Spleen (tissue), 11 donors: ENCODE data around the gene EPHA7. TPM values are rescaled to one million over a fixed set of nuclear protein-coding genes. Genes with fewer than 3 reads are reported as not detected.

Experiments used
- DNase-seq: peaks from one replicate; pipeline ENCODE4 v3.0.0-alpha.2; 2020
- H3K27ac ChIP-seq, 8 donors: fragments of 200-600 bp; sonication (generic) in 7 of 8; 1 replicate in 4 of 8; 2 replicates in 4 of 8; pipeline versions ENCODE4 v1.5.0 to v1.8.0; 2016 to 2021; ENCODE audit warnings: inconsistent platforms in 4 of 8, mild to moderate bottlenecking in 4 of 8, moderate library complexity in 1 of 8
- H3K27me3 ChIP-seq, 7 donors: fragments of 200-600 bp; sonication (generic) in 6 of 7; replicated peaks in 1 of 7; 1 replicate in 4 of 7; 2 replicates in 3 of 7; pipeline versions ENCODE4 v1.5.0 to v1.8.0; 2016 to 2021; ENCODE audit warnings: inconsistent platforms in 3 of 7, mild to moderate bottlenecking in 1 of 7
- H3K36me3 ChIP-seq, 6 donors: fragments of 200-600 bp; sonication (generic) in 5 of 6; 1 replicate in 4 of 6; 2 replicates in 2 of 6; pipeline versions ENCODE4 v1.5.0 to v1.8.0; 2016 to 2021; ENCODE audit warnings: inconsistent platforms in 2 of 6
- H3K4me1 ChIP-seq, 6 donors: fragments of 200-600 bp; sonication (generic) in 5 of 6; 1 replicate in 3 of 6; 2 replicates in 3 of 6; pipeline versions ENCODE4 v1.5.0 to v1.8.0; 2016 to 2021; ENCODE audit warnings: inconsistent platforms in 3 of 6
- H3K4me3 ChIP-seq, 8 donors: fragments of 200-600 bp; sonication (generic) in 7 of 8; 1 replicate in 4 of 8; 2 replicates in 4 of 8; pipeline versions ENCODE4 v1.5.0 to v1.8.0; 2016 to 2021; ENCODE audit warnings: inconsistent platforms in 4 of 8, mild to moderate bottlenecking in 4 of 8, moderate library complexity in 2 of 8
- H3K9me3 ChIP-seq, 8 donors: fragments of 200-600 bp; sonication (generic) in 7 of 8; 1 replicate in 4 of 8; 2 replicates in 4 of 8; pipeline versions ENCODE4 v1.5.0 to v1.8.0; 2016 to 2021; ENCODE audit warnings: inconsistent platforms in 4 of 8
- POLR2A ChIP-seq, 3 donors: fragments of 450-650 bp; IDR thresholded peaks; one replicate each; pipeline ENCODE4 v1.5.1; 2017; ENCODE audit warnings: antibody characterized with exemption in 3 of 3, mild to moderate bottlenecking in 1 of 3
- POLR2AphosphoS5 ChIP-seq, 3 donors: sonication (generic); formaldehyde crosslinking; IDR thresholded peaks; one replicate each; pipeline ENCODE4 v1.5.1; 2017; ENCODE audit warnings: antibody characterized with exemption in 3 of 3
- WGBS, 5 donors: extraction: QIAGEN DNeasy Blood & Tissue Kit in 3 of 5; methylation state at CpG; one replicate each; pipeline versions ENCODE4 v1.1.5 to v1.1.7; 2013 to 2018; 5-methylcytosine and 5-hydroxymethylcytosine counted together
- intact Hi-C: fragments of 100-400 bp; cut with DNase I; formaldehyde crosslinking; loops from one replicate; pipeline ENCODE4 v1.15.0; 2023; ENCODE audit warnings: low total_unique reads
- polyA plus RNA-seq, 3 donors: library from polyadenylated mRNA; stranded (reverse); fragments of 200-250 nt; gene quantifications; one replicate each; pipeline ENCODE4 v1.2.1, GENCODE V29; 2013
- total RNA-seq, 7 donors: library from RNA; depleted of rRNA in 3 of 7; stranded (reverse); fragments of >200 nt in 3 of 7; fragmentation: NEBNext Ultra II Directional in 4 of 7; extraction: Animal tissue kit (Norgen Biotek cat#: 25700) in 4 of 7; gene quantifications; one replicate each; pipeline versions ENCODE4 v1.1.0 to v1.2.1, GENCODE V29; 2016 to 2021
- TF ChIP-seq, protein P1 (sequence below), 11 experiments: fragments of 200-600 bp in 7 of 11; fragments of 450-650 bp in 4 of 11; sonication (generic) in 4 of 11; IDR thresholded peaks in 8 of 11; conservative IDR thresholded peaks in 3 of 11; 1 replicate in 7 of 11; 2 replicates in 4 of 11; pipeline versions ENCODE4 v1.4.0 to v1.8.0; 2016 to 2021; ENCODE audit warnings: antibody characterized with exemption in 11 of 11, inconsistent platforms in 4 of 11, mild to moderate bottlenecking in 1 of 11
- donor health status: healthy with polysubstance abuse.
- donor health status: DM: no; HTN: no; CAD: no; lungs with moderate emphysema.
- donor health status: DM: no; HTN: no; CAD: no.
- donor health status: Bipolar disorder and iron deficiency.
- donor health status: healthy.
- donor health status: DM: no; HTN: no; CAD: no.
- donor health status: DM: yes; HTN: yes; CAD: no.

EPHA7 gene
- total and polyA plus RNA-seq, 10 donors: 0.78 to 28.8 (median 12.5) TPM

DNA sequence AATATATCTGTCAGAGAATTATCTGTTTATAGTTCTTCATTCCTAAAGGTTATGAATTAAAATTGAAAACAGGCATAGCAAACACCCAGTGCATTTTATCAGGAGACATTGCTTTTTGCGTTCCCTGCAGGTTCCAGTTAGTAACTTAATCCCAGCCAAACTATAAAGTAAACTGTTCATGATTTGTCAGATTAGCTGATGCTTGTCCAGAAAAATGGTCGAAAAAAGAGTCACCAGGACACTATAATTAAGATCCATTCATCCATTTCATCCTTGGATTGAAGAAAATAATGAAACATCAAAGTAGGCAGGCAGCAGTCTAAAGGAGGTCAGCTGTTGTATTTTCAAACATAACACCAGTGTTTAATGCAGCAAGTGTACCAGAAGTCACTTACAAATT is 75.9 kb downstream of the EPHA7 start:
- intact Hi-C loops: no loop called here
- Histone ChIP-seq H3K9me3 (no peaks in the 10 kb centered on the region), H3K27me3 (no peaks in the 10 kb centered on the region), H3K27ac (no peak overlapping the region), H3K36me3 (no peaks in the 10 kb centered on the region), H3K4me1 (no peaks in the 10 kb centered on the region), H3K4me3 (no peak overlapping the region)
- WGBS, 5 donors: 59 to 79% (median 68%) methylated on average over 2 of the region's 2 CpGs
- no peak for DNase-seq
- TF ChIP-seq, protein P1, sequence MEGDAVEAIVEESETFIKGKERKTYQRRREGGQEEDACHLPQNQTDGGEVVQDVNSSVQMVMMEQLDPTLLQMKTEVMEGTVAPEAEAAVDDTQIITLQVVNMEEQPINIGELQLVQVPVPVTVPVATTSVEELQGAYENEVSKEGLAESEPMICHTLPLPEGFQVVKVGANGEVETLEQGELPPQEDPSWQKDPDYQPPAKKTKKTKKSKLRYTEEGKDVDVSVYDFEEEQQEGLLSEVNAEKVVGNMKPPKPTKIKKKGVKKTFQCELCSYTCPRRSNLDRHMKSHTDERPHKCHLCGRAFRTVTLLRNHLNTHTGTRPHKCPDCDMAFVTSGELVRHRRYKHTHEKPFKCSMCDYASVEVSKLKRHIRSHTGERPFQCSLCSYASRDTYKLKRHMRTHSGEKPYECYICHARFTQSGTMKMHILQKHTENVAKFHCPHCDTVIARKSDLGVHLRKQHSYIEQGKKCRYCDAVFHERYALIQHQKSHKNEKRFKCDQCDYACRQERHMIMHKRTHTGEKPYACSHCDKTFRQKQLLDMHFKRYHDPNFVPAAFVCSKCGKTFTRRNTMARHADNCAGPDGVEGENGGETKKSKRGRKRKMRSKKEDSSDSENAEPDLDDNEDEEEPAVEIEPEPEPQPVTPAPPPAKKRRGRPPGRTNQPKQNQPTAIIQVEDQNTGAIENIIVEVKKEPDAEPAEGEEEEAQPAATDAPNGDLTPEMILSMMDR (IDR thresholded peaks at IDR 0.05 in 8 of 11, conservative IDR thresholded peaks at IDR 0.05 in 3 of 11): no peak
- no peak for TF ChIP-seq POLR2AphosphoS5 (IDR thresholded peaks at IDR 0.05)
- TF ChIP-seq POLR2A (IDR thresholded peaks at IDR 0.05): no peak

- DNase-seq: no peak
- Histone ChIP-seq H3K9me3 (no peaks in the 10 kb centered on the region), H3K27me3 (no peaks in the 10 kb centered on the region), H3K27ac (no peak overlapping the region), H3K4me3 (no peak overlapping the region), H3K4me1 (no peaks in the 10 kb centered on the region), H3K36me3 (no peaks in the 10 kb centered on the region)
- no peak for TF ChIP-seq POLR2A (IDR thresholded peaks at IDR 0.05)
- TF ChIP-seq, protein P1 (IDR thresholded peaks at IDR 0.05 in 8 of 11, conservative IDR thresholded peaks at IDR 0.05 in 3 of 11): no peak
- TF ChIP-seq POLR2AphosphoS5 (IDR thresholded peaks at IDR 0.05): no peak
- intact Hi-C loops: no loop called here
- WGBS, 5 donors: 39 to 86% (median 82%) methylated on average over 1 of the region's 1 CpG
These were observed 77.3 kb downstream of the EPHA7 start for GRCh38 chr6:93341900-93342613.

- intact Hi-C loops: no loop called here
- 45 to 59% (median 49%) methylated on average over 2 of the region's 2 CpGs for WGBS, 5 donors
- Histone ChIP-seq H3K4me3 (no peak overlapping the region), H3K9me3 (peaks cover 0 to 8% (median 0%) of the 10 kb centered on the region in 8 donors), H3K4me1 (no peaks in the 10 kb centered on the region), H3K36me3 (no peaks in the 10 kb centered on the region), H3K27me3 (no peaks in the 10 kb centered on the region), H3K27ac (no peak overlapping the region)
- no peak for TF ChIP-seq POLR2AphosphoS5 (IDR thresholded peaks at IDR 0.05)
- no peak for TF ChIP-seq POLR2A (IDR thresholded peaks at IDR 0.05)
- TF ChIP-seq, protein P1 (IDR thresholded peaks at IDR 0.05 in 8 of 11, conservative IDR thresholded peaks at IDR 0.05 in 3 of 11): no peak
- no peak for DNase-seq
These were observed 81.5 kb downstream of the EPHA7 start for GRCh38 chr6:93337772-93338394.

DNA sequence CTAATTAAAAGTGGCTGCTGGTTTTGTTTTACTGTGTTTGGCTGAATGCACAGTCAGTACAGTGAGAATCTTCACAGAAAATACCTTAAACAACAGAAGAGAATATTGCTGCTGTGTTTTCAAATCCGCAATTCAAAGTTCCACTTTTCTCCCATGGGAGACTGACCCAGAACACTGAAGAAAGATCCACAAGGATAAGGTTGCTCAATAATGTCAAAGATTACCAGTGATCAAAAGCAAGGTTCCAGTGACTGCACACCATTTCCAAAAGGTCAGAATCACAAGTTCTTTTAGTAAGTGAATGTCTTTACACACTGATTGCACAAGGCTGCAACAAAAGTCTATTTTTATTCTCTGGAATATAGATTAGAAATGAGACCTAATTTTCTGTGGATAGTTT is 82.3 kb downstream of the EPHA7 start:
- no peak overlapping the region for H3K27ac ChIP-seq
- intact Hi-C loops: no loop called here
- no peaks in the 10 kb centered on the region for H3K27me3 ChIP-seq
- no peaks in the 10 kb centered on the region for H3K4me1 ChIP-seq
- no peak for DNase-seq
- no peak overlapping the region for H3K4me3 ChIP-seq
- H3K36me3 ChIP-seq: no peaks in the 10 kb centered on the region
- peaks cover 0 to 8% (median 0%) of the 10 kb centered on the region in 8 donors for H3K9me3 ChIP-seq
- TF ChIP-seq POLR2A (IDR thresholded peaks at IDR 0.05): no peak
- no peak for TF ChIP-seq POLR2AphosphoS5 (IDR thresholded peaks at IDR 0.05)
- TF ChIP-seq, protein P1 (IDR thresholded peaks at IDR 0.05 in 8 of 11, conservative IDR thresholded peaks at IDR 0.05 in 3 of 11): no peak
- WGBS, 5 donors: 87 to 97% (median 95%) methylated on average over 1 of the region's 1 CpG
